ENCODE results near the gene RGS18. TPM values are rescaled to one million over a fixed set of nuclear protein-coding genes. Genes with fewer than 3 reads are reported as not detected.

RGS18 gene
- total RNA-seq, 2 experiments from 2014 or later = 14.6 TPM; not detected in 1

DNA sequence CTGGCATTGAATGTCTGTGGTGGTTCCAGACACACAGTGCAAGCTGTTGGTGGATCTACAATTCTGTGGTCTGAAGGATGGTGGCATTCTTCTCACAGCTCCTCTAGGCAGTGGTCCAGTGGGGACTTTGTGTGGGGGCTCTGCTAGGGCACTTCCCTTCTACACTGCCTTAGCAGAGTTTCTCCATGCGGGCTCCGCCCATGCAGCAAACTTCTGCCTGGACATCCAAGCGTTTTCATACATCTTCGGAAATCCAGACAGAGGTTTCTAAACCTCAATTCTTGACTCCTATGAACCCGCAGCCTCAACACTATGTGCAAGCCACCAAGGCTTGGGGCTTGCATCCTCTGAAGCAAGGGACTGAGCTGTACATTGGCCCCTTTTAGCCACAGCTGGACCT is 43.0 kb downstream of the RGS18 start:
- H3K9me3 ChIP-seq (ENCODE audit: low read length) = 0 out of 2 replicates have a peak, but pooled peaks cover 5% of the 10 kb centered on the region
- H3K4me1 ChIP-seq (ENCODE audit: insufficient read depth, low read length, poor library complexity, severe bottlenecking) = no peaks in the 10 kb centered on the region
- H3K27ac ChIP-seq (ENCODE audit: low read depth, low read length, poor library complexity, severe bottlenecking) = no peak overlapping the region
- no peaks in the 10 kb centered on the region for H3K36me3 ChIP-seq (ENCODE audit: insufficient read depth, low read length)
- CTCF ChIA-PET (ENCODE audit: unreplicated experiment) = no interaction called here
- TF ChIP-seq EZH2phosphoT487 (IDR thresholded peaks at IDR 0.05; ENCODE audit: borderline replicate concordance, low read depth, low read length) = no peak
- TF ChIP-seq, protein P1, sequence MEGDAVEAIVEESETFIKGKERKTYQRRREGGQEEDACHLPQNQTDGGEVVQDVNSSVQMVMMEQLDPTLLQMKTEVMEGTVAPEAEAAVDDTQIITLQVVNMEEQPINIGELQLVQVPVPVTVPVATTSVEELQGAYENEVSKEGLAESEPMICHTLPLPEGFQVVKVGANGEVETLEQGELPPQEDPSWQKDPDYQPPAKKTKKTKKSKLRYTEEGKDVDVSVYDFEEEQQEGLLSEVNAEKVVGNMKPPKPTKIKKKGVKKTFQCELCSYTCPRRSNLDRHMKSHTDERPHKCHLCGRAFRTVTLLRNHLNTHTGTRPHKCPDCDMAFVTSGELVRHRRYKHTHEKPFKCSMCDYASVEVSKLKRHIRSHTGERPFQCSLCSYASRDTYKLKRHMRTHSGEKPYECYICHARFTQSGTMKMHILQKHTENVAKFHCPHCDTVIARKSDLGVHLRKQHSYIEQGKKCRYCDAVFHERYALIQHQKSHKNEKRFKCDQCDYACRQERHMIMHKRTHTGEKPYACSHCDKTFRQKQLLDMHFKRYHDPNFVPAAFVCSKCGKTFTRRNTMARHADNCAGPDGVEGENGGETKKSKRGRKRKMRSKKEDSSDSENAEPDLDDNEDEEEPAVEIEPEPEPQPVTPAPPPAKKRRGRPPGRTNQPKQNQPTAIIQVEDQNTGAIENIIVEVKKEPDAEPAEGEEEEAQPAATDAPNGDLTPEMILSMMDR (conservative IDR thresholded peaks at IDR 0.05; ENCODE audit: low read length) = no peak
- H2AFZ ChIP-seq (ENCODE audit: low read length) = no peak overlapping the region
- intact Hi-C loops (cut with micrococcal nuclease; ENCODE audit: unreplicated experiment) = no loop called here
- POLR2A ChIA-PET = no interaction called here
- no peak overlapping the region for H3K4me2 ChIP-seq (ENCODE audit: low read length)
- H3K79me2 ChIP-seq (ENCODE audit: insufficient read depth, low read depth, low read length) = no peaks in the 10 kb centered on the region
- no peaks in the 10 kb centered on the region for H4K20me1 ChIP-seq (ENCODE audit: insufficient read depth, low read length)
- peak; percentile 1 for DNase-seq (ENCODE audit: low spot score)
- no TSS peak for BruUV-seq (replicated peaks)
- no peak overlapping the region for H3K4me3 ChIP-seq (ENCODE audit: low read depth, low read length, poor library complexity, severe bottlenecking)
- no peaks in the 10 kb centered on the region for H3K9me2 ChIP-seq (ENCODE audit: insufficient read depth, low read length)

DNA sequence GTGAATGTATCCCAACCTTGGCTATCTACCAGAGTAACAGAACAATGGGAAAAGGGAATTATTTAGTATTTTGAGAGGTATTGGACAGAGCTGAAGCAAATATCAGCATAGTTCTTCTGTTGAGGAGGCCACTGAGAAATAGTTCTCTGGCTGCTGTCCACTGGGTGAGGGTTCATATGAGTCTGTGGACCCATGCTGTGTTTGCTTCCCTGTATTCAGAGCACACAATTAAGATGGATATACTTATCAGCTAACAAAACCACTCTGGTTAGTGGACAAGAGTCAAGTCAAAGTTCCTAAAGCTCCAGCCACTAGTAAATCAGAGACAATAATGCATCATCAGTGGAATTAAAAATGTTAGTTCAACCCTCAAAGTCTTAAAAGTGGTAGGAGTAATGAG is 66.1 kb downstream of the RGS18 start:
- H3K4me3 ChIP-seq (ENCODE audit: low read depth, low read length, poor library complexity, severe bottlenecking) = no peak overlapping the region
- CTCF ChIA-PET (ENCODE audit: unreplicated experiment) = no interaction called here
- H3K4me1 ChIP-seq (ENCODE audit: insufficient read depth, low read length, poor library complexity, severe bottlenecking) = no peaks in the 10 kb centered on the region
- BruUV-seq (replicated peaks) = no TSS peak
- no peaks in the 10 kb centered on the region for H3K9me3 ChIP-seq (ENCODE audit: low read length)
- H3K9me2 ChIP-seq (ENCODE audit: insufficient read depth, low read length) = no peaks in the 10 kb centered on the region
- no peak for DNase-seq (ENCODE audit: low spot score)
- no peak overlapping the region for H3K4me2 ChIP-seq (ENCODE audit: low read length)
- no peak for TF ChIP-seq EZH2phosphoT487 (IDR thresholded peaks at IDR 0.05; ENCODE audit: borderline replicate concordance, low read depth, low read length)
- TF ChIP-seq, protein P1 (conservative IDR thresholded peaks at IDR 0.05; ENCODE audit: low read length) = no peak
- H3K27ac ChIP-seq (ENCODE audit: low read depth, low read length, poor library complexity, severe bottlenecking) = no peak overlapping the region
- no peaks in the 10 kb centered on the region for H3K36me3 ChIP-seq (ENCODE audit: insufficient read depth, low read length)
- intact Hi-C loops (cut with micrococcal nuclease; ENCODE audit: unreplicated experiment) = no loop called here
- no peaks in the 10 kb centered on the region for H4K20me1 ChIP-seq (ENCODE audit: insufficient read depth, low read length)
- H3K79me2 ChIP-seq (ENCODE audit: insufficient read depth, low read depth, low read length) = no peaks in the 10 kb centered on the region
- no peak overlapping the region for H2AFZ ChIP-seq (ENCODE audit: low read length)
- POLR2A ChIA-PET = no interaction called here

GRCh38 chr1:192224846-192225245 is 66.6 kb downstream of the RGS18 start:
- TF ChIP-seq, protein P1 (conservative IDR thresholded peaks at IDR 0.05; ENCODE audit: low read length) = no peak
- no peak for TF ChIP-seq EZH2phosphoT487 (IDR thresholded peaks at IDR 0.05; ENCODE audit: borderline replicate concordance, low read depth, low read length)
- Histone ChIP-seq H4K20me1 (ENCODE audit: insufficient read depth, low read length) (no peaks in the 10 kb centered on the region), H3K4me2 (ENCODE audit: low read length) (no peak overlapping the region), H2AFZ (ENCODE audit: low read length) (no peak overlapping the region), H3K9me3 (ENCODE audit: low read length) (no peaks in the 10 kb centered on the region), H3K36me3 (ENCODE audit: insufficient read depth, low read length) (no peaks in the 10 kb centered on the region), H3K79me2 (ENCODE audit: insufficient read depth, low read depth, low read length) (no peaks in the 10 kb centered on the region), H3K9me2 (ENCODE audit: insufficient read depth, low read length) (no peaks in the 10 kb centered on the region), H3K4me1 (ENCODE audit: insufficient read depth, low read length, poor library complexity, severe bottlenecking) (no peaks in the 10 kb centered on the region), H3K4me3 (ENCODE audit: low read depth, low read length, poor library complexity, severe bottlenecking) (no peak overlapping the region), H3K27ac (ENCODE audit: low read depth, low read length, poor library complexity, severe bottlenecking) (no peak overlapping the region)
- BruUV-seq (replicated peaks) = no TSS peak
- no peak for DNase-seq (ENCODE audit: low spot score)
- intact Hi-C loops (cut with micrococcal nuclease; ENCODE audit: unreplicated experiment) = no loop called here
- POLR2A ChIA-PET = no interaction called here
- CTCF ChIA-PET (ENCODE audit: unreplicated experiment) = no interaction called here
